Measurements from ENCODE around the gene MAGEA4. TPM values are rescaled to one million over a fixed set of nuclear protein-coding genes. Genes with fewer than 3 reads are reported as not detected.

Gene MAGEA4
- total RNA-seq, 2 experiments from 2014 or later = not detected

Small RNAs within 50 kb of the gene (microRNA-seq; reads per million reads assigned to microRNA genes)
- gene MIR224 (ENCODE audit: borderline replicate concordance) (not detected), gene MIR452 (ENCODE audit: borderline replicate concordance) (not detected)

Other genes starting within 250 kb of the MAGEA4 start
- gene PRRG3, start 217.4 kb upstream of the MAGEA4 start, total RNA-seq (2014; rRNA removed; shearing (Covaris generic)) = not detected in 2 replicates
- gene PRRG3, start 217.4 kb upstream of the MAGEA4 start, total RNA-seq (2022) = not detected in 2 replicates
- gene FATE1, start 196.9 kb upstream of the MAGEA4 start, total RNA-seq (2014; rRNA removed; shearing (Covaris generic)) = not detected in 2 replicates
- gene FATE1, start 196.9 kb upstream of the MAGEA4 start, total RNA-seq (2022) = not detected in 2 replicates
- gene CNGA2, start 178.1 kb upstream of the MAGEA4 start, total RNA-seq (2014; rRNA removed; shearing (Covaris generic)) = not detected in 2 replicates
- not detected in 2 replicates for gene CNGA2, start 178.1 kb upstream of the MAGEA4 start, total RNA-seq (2022)
- not detected in 2 replicates for gene GABRE, start 61.8 kb downstream of the MAGEA4 start, total RNA-seq (2014; rRNA removed; shearing (Covaris generic))
- not detected in 2 replicates for gene GABRE, start 61.8 kb downstream of the MAGEA4 start, total RNA-seq (2022)
- gene MAGEA10, start 225.7 kb downstream of the MAGEA4 start, total RNA-seq (2014; rRNA removed; shearing (Covaris generic)) = not detected in 2 replicates
- not detected in 2 replicates for gene MAGEA10, start 225.7 kb downstream of the MAGEA4 start, total RNA-seq (2022)